GM20431 (cell line): ENCODE data around the gene OS9.
"Not testable (repeated sequence)": the region's sequence is repeated elsewhere in the genome, so short reads cannot be mapped to it uniquely, and the experiment has no call there.

Experiments
- in situ Hi-C: fragments of 300-500 bp; cut with MseI, MboI; formaldehyde crosslinking; loops from one replicate; pipeline ENCODE4 v1.15.0; 2020; ENCODE audit warnings: low sequenced_read_pairs; ENCODE audit not compliant: unreplicated experiment

OS9 gene

GRCh38 chr12:57720606-57721595 is 27.0 kb downstream of the OS9 start:
- in situ Hi-C loops = no loop called here

DNA sequence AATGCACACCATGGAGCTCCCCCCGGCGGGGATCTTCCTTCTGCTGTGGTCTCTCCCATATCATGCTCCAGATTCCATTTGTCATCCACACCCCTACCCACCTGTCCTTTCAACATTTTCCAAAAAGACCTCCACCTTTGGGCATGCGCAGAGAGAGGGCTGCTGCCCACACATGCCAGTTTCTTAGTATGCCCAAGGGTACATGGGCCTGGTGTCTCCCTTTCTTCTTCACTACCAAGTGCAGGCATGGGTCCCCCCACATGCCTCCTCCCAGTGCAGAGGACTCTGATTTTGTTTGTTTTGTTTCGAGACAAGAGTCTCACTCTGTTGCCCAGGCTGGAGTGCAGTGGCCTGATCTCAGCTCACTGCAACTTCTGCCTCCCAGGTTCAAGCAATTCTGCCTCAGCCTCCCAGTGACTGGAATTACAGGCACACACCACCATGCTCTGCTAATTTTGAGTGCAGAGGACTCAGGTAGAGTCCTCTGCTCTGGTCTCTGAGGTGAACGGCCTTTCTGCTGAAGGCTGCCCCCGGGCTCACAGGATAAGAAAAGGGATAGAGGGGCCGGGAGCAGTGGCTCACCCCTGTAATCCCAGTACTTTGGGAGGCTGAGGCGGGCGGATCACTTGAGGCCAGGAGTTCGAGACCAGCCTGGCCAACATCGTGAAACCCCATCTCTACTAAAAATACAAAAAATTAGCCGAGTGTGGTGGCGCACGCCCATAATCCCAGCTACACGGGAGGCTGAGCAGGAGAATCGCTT is 28.1 kb downstream of the OS9 start:
- in situ Hi-C loops = not testable (repeated sequence)

GRCh38 chr12:57722716-57723629 is 29.0 kb downstream of the OS9 start:
- in situ Hi-C loops = no loop called here

- in situ Hi-C loops = no loop called here
Observed at GRCh38 chr12:57723630-57723962, 29.7 kb downstream of the OS9 start.

- in situ Hi-C loops = no loop called here
Observed at GRCh38 chr12:57724003-57724935, 30.3 kb downstream of the OS9 start.

GRCh38 chr12:57724936-57725740 is 31.2 kb downstream of the OS9 start:
- in situ Hi-C loops = no loop called here

DNA sequence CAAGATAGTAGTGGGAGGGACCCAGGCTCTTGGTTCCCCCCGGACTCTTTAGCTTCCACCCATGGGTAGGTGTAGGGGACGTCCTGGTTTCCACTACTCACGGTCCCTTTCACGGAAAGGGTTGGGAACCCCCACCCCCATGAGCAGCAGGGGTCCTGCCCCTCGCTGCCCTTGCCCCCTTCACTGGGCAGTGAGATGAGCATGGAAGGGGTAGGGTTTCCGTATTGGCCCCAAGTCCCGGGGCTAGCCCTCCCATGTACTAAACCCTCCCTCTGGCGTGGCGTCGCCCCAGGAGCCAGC is 31.9 kb downstream of the OS9 start:
- in situ Hi-C loops = no loop called here

DNA sequence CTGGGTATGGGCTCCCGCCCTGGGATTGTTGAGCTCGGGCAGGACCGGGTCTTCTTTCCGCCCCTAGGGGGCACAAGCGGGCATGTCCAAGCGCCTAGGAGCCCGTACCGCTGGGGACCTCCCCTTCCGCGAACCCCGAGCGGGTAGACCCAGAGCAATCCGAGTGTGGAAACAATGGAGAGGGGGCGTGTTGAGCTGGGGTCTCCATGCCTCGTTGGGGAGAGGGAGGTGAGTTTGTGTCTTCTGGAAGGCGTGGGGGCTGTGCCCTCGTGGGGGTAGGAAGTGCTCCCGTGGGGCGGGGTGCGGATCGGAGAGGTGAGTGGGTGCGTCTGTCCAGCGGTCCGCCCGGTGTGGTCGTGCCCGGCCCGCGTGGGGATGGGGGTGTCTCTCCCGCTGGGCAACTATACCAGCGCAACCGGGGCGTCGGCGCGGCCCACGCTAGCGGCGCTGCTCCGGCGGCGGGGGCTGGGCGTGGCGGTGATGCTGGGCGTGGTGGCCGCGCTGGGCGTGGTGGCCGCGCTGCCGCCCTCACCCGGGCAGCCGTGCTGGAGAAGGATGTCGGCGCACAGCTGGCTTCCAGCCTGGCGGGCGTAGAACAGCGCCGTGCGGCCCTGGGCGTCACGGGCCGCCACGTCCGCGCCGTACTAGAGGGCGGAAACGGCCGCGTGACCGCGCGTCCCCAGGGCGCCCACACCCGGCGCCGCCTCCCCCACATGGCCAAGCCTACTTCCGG is 32.4 kb downstream of the OS9 start:
- in situ Hi-C loops = no loop called here

DNA sequence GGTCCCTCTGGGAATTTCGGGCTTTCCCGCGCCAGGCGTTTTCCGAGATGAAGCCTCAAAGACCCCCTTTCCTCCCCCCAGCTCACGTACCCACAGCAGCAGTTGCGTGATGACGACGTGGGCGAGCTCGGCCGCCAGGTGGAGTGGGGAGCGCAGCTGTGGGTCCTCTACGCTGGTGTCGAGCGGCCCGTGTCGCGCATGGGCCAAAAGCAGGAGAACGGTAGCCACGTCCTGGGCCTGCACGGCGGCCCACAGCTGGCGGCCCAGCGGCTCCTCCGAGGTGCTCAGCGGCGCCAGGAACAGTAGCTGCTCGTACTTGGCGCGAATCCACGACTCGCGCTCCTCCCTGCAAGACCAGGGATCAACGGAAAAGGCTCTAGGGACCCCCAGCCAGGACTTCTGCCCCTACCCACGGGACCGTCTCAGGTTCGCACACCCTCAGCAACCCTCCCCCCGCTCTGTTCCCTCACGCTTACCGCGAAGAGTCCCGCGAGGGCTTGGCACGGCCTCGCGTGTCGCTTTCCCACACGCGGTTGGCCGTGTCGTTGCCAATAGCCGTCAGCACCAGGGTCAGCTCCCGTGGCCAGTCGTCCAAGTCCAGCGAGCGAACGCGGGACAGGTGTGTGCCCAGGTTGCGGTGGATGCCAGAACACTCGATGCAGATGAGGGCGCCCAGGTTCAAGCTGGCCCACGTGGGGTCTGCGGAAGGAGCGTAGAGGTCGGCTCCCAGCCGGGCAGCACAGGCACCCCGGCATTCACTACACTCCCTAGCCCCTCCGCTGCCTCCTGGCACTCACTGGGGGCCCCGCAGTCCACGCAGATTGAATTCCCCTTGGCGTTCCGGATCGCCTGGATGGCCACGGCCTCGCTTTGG is 33.2 kb downstream of the OS9 start:
- in situ Hi-C loops = no loop called here

DNA sequence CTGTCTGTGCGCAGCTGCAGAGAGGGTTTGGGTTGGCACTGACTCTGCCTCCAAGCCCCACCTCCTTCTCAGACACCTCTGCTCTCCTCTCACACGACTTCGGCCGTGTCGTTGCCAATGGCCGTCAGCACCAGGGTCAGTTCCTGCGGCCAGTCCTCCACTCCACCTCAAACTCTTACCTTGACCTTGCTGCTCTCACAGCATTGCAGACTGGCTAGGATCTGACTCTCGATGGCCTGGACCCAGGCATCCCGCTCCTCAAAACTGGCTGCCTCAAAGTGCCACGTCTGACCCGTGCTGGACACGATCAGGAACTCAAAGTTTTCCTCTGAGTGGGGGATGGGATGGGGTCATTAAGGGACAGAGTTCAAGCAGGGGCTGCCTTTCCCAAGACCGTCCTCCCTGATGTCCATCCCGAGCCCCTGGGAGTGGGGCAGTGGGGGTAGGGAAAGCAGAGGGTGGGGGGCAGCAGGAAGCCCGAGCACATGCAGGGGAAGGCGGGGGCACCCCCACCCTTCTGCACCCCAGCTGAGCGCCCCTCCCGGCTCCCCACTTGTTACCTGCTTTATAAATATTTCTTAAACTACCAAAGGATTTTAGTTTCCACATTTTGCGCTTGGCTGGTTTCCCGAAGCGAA is 33.9 kb downstream of the OS9 start:
- in situ Hi-C loops = no loop called here

DNA sequence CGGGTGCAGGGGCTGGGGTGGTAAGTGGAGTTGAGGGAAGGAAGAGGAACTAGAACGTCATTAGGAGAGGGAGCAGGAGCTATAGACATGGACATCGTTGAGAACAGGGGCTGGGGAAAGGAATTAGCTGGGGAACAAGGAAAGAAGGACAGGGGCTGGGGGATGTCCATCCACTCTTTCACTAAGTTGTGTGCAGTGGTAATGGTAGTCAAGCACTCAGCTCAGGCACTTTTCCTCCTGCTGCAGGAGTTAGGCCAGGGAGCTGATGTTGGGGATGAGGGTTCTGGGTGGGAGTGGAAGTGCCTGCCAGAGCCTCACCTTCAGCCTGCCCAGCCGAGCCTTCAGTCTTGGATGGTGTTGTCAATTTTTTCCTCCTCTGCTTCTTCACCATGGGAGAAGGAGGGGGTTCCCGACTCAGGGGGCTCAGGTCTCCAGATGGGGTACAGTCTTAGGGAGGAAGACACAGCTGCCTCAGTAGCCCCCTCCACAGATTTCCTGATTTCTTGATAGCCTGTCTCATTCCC is 35.5 kb downstream of the OS9 start:
- in situ Hi-C loops = no loop called here

DNA sequence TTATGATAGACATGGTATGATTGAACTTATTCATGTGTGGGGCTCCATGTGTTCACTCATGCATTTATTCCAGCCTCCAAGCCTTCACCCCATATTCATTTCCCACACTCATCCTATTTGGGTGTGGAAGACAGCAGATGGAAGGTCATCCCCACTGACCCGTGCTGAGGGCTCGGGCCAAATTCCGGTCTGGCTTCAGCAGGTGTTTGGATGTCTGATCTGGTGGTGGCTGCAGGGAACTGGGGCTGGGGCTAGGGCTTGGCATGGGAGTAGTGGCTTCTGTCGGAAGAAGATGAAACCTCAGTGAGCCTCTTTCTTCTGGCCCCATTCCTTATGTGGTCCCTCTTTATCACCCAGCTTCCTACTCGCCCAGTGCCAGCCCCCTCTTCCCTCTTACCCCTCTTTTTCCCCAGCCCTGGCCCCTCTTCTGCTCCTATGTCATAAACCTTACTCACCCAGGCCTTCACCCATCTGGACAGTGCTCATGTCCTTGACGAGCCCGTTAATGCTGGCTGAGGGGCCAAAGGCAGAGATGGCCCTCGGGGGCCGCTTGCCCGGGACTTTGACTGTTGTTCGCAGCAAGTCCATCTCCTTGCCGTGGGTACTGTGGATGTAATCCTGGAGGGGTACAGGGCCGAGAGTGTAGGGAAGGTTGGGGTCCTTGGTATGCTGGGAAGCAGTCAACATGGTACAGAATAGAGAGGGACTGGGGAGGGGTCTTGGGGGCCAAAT is 36.6 kb downstream of the OS9 start:
- in situ Hi-C loops = no loop called here

GRCh38 chr12:57731411-57732080 is 37.6 kb downstream of the OS9 start:
- in situ Hi-C loops = no loop called here

GRCh38 chr12:57732270-57732669 is 38.3 kb downstream of the OS9 start:
- in situ Hi-C loops = no loop called here
